Activated T-helper 17 cell treated with anti-CD3 and anti-CD28 coated beads, Interleukin-2, amount 50 U/mL, for 72 hours (primary cell): ENCODE measurements around the gene DHRS11. TPM values are rescaled to one million over a fixed set of nuclear protein-coding genes. Genes with fewer than 3 reads are reported as not detected.
A peak's percentile ranks its signal among the peaks of the same experiment; 100 is the strongest.

Experiments used
- ATAC-seq: fragments of 150-1000 bp; cut with Tn5 transposase; replicated peaks from 2 replicates; pipeline ENCODE4 v1.10.0; 2021; ENCODE audit warnings: mild to moderate bottlenecking, moderate library complexity
- H3K27ac Mint-ChIP-seq: one replicate; pipeline ENCODE4 v1.8.0; 2022; ENCODE audit warnings: mixed read lengths
- H3K27me3 Mint-ChIP-seq: one replicate; pipeline ENCODE4 v1.8.0; 2022; ENCODE audit warnings: mixed read lengths
- H3K36me3 Mint-ChIP-seq: one replicate; pipeline ENCODE4 v1.8.0; 2022; ENCODE audit warnings: low read depth, mild to moderate bottlenecking, mixed read lengths
- H3K4me1 Mint-ChIP-seq: one replicate; pipeline ENCODE4 v1.8.0; 2022; ENCODE audit warnings: mixed read lengths
- H3K4me3 Mint-ChIP-seq: one replicate; pipeline ENCODE4 v1.8.0; 2022; ENCODE audit warnings: mild to moderate bottlenecking, mixed read lengths
- H3K9me3 Mint-ChIP-seq: one replicate; pipeline ENCODE4 v1.8.0; 2022; ENCODE audit warnings: mixed read lengths
- total RNA-seq, 2 donors: library from RNA; stranded (reverse); gene quantifications; one replicate each; pipeline ENCODE4 v1.2.3, GENCODE V29; 2022

Gene DHRS11
- total RNA-seq, 2 donors from 2014 or later: 3.8 to 6.4 TPM

DNA sequence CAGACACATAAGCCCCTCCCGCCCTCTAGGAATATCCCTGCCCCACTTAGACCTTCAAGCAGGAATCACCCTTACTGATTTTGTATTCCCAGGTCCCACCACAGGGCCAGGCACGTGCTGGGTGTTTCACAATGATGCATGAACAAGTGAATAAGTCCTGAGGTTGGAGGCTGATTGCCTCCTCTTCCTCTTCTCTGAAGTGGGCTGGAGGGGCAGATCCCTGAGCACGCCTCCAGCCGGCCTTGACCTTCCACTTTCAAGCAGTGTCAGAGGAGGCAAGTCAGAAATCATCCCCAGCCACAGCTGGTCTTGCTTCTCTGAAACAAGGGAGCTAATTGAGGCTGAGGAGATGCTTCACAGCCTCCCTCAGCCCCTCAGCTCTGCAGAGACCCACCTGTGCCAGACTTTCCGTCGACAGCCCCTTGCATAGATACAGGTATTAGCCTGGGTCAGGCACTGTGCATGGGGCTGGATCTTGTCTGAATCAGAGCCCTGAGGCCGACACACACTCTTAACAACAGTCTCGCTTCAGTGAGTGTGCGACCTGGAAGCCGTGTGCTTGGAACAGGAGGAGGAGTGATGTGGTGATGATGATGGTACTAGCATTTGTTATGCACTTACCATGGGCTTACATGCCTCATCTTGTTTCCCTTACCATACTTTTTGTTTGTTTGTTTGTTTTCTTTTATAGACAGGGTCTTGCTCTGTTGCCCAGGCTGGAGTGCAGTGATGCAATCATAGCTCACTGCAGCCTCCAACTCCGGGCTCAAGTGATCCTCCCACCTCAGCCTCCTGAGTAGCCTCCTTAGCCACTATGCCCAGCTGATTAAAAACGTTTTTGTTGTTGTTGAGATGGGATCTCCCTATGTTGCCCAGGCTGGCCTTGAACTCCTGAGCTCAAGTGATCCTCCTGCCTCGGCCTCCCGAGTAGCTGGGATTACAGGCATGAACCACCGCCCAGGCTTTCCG is 24.7 kb downstream of the DHRS11 start:
- H3K36me3 Mint-ChIP-seq: no peaks in the 10 kb centered on the region
- H3K4me1 Mint-ChIP-seq: no peaks in the 10 kb centered on the region
- no peaks in the 10 kb centered on the region for H3K9me3 Mint-ChIP-seq
- H3K27me3 Mint-ChIP-seq: no peaks in the 10 kb centered on the region
- no peak overlapping the region for H3K27ac Mint-ChIP-seq
- no peak for ATAC-seq
- no peak overlapping the region for H3K4me3 Mint-ChIP-seq

DNA sequence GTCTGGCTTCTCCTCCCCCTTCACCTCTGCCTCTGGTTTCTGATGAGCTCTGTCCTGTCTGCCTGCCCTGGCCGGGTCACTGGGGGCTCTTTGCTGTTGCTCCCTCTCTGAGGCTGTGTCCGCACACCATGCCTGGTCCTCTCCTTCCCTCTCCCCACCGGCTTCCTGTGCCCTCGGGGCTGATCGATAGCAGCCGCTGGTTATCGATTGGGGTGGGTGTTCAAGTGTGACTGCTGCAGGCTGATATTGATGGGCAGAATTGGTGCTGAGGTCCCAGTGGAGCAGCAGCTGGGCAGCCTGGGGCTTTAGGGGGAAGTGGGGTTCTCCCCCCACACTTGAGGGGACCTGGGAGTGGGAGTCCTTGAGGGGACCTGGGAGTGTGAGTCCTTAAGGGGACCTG is 26.1 kb downstream of the DHRS11 start:
- H3K36me3 Mint-ChIP-seq: no peaks in the 10 kb centered on the region
- no peaks in the 10 kb centered on the region for H3K9me3 Mint-ChIP-seq
- H3K27me3 Mint-ChIP-seq: no peaks in the 10 kb centered on the region
- H3K4me1 Mint-ChIP-seq: no peaks in the 10 kb centered on the region
- no peak for ATAC-seq
- no peak overlapping the region for H3K27ac Mint-ChIP-seq
- H3K4me3 Mint-ChIP-seq: no peak overlapping the region

DNA sequence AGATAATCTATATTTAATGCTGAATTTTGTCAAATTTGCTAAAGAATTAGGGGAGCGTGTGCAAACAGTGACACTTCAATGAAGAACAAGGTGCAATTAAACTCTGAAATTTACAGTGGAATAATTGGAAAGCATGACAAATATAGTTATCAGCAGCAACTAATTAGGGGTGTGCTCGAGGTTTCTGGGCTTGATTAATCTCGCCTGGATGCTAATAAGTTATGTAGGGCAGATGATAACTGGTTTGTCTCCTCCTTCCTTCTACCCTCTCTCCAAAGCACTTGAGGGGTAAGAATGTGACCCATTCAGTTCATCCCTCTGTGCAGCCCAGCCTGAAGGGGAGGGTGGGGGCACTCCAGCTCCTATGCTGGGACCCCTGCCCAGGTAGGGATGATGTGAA is 31.6 kb downstream of the DHRS11 start:
- Mint-ChIP-seq H3K4me3 (no peak overlapping the region), H3K27ac (no peak overlapping the region), H3K27me3 (no peaks in the 10 kb centered on the region), H3K9me3 (no peaks in the 10 kb centered on the region), H3K36me3 (no peaks in the 10 kb centered on the region), H3K4me1 (no peaks in the 10 kb centered on the region)
- ATAC-seq: no peak

DNA sequence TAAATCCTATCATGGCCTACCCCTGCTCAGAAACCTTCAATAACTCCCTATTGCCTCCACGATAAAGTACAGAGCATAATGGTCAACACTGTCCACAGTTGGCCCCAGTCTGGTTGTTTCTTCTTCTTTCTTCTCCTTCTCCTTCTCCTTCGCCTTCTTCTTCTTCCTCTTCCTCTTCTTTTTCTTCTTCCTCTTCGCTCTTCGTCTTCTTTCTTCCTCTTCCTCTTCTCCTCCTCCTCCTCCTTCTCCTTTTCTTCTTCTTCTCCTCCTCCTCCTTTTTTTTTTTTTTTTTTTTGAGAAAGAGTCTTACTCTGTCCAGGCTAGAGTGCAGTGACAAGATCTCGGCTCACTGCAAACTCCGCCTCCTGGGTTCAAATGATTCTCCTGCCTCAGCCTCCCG is 33.5 kb downstream of the DHRS11 start:
- Mint-ChIP-seq H3K27ac (no peak overlapping the region), H3K9me3 (no peaks in the 10 kb centered on the region), H3K36me3 (no peaks in the 10 kb centered on the region), H3K27me3 (peaks cover 3% of the 10 kb centered on the region), H3K4me1 (no peaks in the 10 kb centered on the region), H3K4me3 (no peak overlapping the region)
- no peak for ATAC-seq

DNA sequence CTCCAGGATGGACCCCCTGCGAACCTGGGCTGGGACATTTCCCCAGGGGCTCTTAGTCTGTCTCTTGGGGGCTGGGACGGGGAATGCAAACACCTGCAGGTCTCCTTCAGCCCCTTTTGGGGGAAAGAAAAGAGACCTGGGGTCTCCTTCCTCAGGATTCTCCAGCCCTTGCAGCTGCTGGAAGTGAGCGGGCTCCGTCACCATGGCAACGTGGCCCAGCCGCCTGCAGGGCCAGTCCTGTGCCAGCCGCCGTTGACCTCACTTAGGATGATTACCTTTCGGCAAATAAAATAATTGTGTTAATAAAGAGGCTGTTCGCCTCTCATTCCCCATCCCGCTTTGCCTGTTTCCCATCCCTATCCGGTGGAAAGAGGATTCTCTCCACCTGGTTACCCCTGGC is 35.4 kb downstream of the DHRS11 start:
- H3K9me3 Mint-ChIP-seq: no peaks in the 10 kb centered on the region
- H3K4me3 Mint-ChIP-seq: no peak overlapping the region
- no peak overlapping the region for H3K27ac Mint-ChIP-seq

DNA sequence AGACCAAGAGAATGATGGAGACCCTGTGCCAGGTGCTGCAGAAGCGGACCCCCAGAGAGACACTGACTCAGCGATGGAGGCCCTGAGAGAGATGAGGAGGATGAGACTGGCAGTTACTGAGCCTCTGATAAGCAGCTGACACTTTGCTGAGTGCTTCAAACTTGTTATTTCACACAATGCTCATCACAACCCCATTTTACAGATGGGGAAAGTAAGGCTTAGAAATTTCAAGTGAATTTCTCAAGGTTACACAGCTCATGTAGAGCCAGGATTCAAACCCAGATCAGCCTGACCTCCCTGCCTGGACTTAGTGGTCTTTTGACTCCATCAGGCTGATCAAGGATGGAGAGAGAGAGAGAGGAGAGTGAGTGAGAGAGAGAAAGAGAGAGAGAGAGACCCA is 36.9 kb downstream of the DHRS11 start:
- no peak for ATAC-seq
- no peak overlapping the region for H3K27ac Mint-ChIP-seq
- H3K4me1 Mint-ChIP-seq: no peaks in the 10 kb centered on the region
- H3K36me3 Mint-ChIP-seq: no peaks in the 10 kb centered on the region
- H3K9me3 Mint-ChIP-seq: no peaks in the 10 kb centered on the region
- no peak overlapping the region for H3K4me3 Mint-ChIP-seq
- H3K27me3 Mint-ChIP-seq: peaks cover 20% of the 10 kb centered on the region

More for the DNA sequence above, 35.4 kb downstream of the DHRS11 start:
- Mint-ChIP-seq H3K4me1 (no peaks in the 10 kb centered on the region), H3K36me3 (no peaks in the 10 kb centered on the region), H3K27me3 (peaks cover 6% of the 10 kb centered on the region)
- no peak for ATAC-seq

DNA sequence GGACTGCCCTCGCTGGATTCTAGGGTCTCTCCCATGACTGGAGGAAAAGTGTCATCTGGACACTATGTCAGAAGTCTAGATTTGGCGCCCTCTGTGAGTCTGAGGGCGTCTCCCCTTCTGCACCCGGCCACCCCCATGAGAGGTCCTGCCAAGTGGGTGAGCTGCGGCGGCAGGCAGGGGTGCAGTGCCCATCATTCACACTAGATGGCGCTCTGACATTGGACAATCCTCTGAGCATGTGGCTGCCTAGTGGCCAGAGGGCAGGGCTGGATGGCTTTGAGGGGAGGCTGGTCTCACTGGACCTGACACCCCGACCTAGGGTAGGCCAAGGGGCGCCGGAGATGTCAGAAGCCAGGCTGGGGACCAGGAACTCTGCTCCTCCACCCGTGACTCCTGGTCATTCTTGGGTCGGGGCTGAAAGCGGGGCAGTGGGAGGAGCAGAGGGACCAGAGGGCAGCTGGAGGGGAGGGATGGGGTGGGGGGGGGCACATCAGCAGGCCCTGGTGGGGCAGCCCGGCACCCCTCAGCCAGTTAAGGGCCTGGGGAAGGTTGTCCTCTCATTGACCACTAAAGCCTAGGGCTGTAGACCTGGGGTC is 37.7 kb downstream of the DHRS11 start:
- H3K27me3 Mint-ChIP-seq: peaks cover 23% of the 10 kb centered on the region
- ATAC-seq: peak; percentile 90
- no peaks in the 10 kb centered on the region for H3K9me3 Mint-ChIP-seq
- H3K27ac Mint-ChIP-seq: no peak overlapping the region
- no peak overlapping the region for H3K4me3 Mint-ChIP-seq
- no peaks in the 10 kb centered on the region for H3K36me3 Mint-ChIP-seq
- H3K4me1 Mint-ChIP-seq: no peaks in the 10 kb centered on the region

DNA sequence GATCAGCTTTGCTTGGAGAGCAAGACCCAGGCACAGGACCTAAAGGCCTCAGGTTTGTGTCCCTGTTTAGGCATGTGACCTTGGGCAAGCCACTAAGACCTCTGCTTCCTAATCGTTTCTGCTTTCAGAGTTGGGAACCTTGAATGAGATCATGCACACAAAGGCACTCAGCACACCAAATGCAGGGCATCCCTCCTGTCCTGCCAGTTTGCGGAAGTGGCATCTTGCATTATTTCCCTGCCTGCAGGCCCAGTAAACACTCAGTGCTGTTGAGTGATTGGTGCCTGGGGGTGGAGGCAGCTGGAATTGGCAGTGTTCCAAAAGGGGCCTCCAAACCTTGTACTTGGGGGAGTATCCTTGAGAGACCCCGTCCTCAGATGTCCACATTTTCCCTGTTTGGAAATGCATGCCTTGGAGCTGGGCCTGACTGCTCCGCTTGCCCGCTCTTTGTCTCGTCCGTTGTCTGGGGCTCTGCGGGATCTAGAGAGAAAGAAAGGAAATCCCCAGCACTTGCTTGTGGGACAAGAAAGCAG is 38.4 kb downstream of the DHRS11 start:
- Mint-ChIP-seq H3K4me3 (no peak overlapping the region), H3K27ac (no peak overlapping the region)

DNA sequence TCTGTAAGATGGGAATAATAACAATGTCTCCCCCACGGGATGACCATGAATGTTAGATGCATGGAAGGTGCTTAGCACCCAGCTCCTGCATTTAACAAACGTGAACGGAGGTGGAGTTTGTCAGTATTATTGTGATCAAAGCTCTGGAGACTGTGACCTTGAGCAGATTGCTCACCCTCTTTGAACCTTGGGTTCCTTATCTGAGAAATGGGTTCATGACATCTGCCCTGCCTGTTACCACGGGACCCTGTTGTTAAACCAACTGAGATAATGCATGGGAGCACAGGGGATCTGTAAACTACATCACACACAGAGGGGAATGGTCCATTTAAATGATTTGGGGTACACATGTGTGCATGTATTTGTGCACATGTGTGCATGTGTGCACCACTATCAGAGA is 39.3 kb downstream of the DHRS11 start:
- Mint-ChIP-seq H3K4me3 (no peak overlapping the region), H3K9me3 (no peaks in the 10 kb centered on the region), H3K36me3 (no peaks in the 10 kb centered on the region), H3K4me1 (no peaks in the 10 kb centered on the region), H3K27ac (no peak overlapping the region), H3K27me3 (peaks cover 33% of the 10 kb centered on the region)
- ATAC-seq: no peak

More for the DNA sequence above, 38.4 kb downstream of the DHRS11 start:
- no peaks in the 10 kb centered on the region for H3K4me1 Mint-ChIP-seq
- ATAC-seq: no peak
- H3K27me3 Mint-ChIP-seq: peaks cover 28% of the 10 kb centered on the region
- H3K36me3 Mint-ChIP-seq: no peaks in the 10 kb centered on the region
- no peaks in the 10 kb centered on the region for H3K9me3 Mint-ChIP-seq

DNA sequence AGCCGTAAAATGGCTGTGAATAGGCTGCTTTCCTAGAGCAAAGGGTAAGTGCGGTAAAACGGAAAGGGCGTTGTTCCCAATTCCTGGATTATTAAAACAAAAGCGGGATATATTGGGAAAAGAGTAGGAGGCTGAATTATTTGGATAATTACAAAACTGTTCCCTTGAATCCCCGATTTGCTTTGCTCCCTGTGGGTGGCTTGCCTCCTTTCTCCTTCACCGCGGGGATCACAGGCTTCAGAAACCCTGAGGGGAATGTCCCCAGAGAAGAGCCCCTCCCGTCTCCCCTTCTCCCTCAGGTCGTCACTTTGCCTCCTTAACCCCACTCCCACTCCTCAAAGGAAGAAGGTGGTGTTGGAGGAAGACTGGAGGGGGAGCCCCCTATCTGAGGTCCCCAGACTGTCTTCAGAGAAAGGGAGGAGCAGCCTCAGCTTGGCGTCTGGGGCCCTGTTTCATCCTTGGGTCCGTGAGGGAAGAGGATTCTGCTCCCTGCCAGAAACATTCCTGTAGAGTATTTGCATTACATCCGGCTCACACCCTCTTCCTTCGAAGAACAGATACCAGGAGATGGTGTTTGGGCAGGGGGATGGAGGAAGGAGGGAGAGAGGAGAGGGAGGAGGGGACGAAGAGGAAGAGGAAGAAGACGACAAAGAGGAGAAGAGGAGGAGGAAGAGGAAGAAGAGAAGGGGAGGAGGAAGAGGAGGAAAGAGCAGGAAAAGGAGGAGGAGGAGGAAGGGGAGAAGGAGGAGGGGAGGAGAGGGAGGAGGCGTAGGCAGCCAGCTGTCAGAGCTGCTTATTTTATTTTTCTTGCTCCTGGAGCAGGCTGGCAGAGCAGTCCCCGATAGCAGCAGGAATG is 41.5 kb downstream of the DHRS11 start:
- Mint-ChIP-seq H3K27ac (no peak overlapping the region), H3K4me1 (no peaks in the 10 kb centered on the region), H3K27me3 (peaks cover 38% of the 10 kb centered on the region), H3K4me3 (no peak overlapping the region), H3K9me3 (no peaks in the 10 kb centered on the region), H3K36me3 (no peaks in the 10 kb centered on the region)
- ATAC-seq: no peak

DNA sequence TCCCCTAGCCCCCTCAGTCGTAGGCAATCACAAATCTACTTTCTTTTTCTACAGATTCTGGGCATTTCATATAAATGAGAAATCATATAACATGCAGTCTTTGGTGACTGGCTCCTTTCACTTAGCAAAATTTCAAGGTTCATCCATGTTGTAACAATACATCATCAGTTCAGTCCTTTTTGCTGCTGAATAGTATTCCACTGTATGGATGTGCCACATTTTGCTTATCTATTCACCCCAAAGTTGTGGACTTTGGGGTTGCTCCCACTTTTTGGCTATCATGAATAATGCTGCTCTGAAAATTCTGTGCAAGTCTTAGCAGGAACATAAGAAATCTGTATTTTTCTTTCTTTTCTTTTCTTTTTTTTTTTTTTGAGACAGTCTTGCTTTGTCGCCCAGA is 48.7 kb downstream of the DHRS11 start:
- H3K4me3 Mint-ChIP-seq: no peak overlapping the region
- H3K27ac Mint-ChIP-seq: no peak overlapping the region
- H3K9me3 Mint-ChIP-seq: no peaks in the 10 kb centered on the region
- no peaks in the 10 kb centered on the region for H3K36me3 Mint-ChIP-seq
- peaks cover 49% of the 10 kb centered on the region for H3K27me3 Mint-ChIP-seq
- peaks cover 10% of the 10 kb centered on the region for H3K4me1 Mint-ChIP-seq
- ATAC-seq: no peak

DNA sequence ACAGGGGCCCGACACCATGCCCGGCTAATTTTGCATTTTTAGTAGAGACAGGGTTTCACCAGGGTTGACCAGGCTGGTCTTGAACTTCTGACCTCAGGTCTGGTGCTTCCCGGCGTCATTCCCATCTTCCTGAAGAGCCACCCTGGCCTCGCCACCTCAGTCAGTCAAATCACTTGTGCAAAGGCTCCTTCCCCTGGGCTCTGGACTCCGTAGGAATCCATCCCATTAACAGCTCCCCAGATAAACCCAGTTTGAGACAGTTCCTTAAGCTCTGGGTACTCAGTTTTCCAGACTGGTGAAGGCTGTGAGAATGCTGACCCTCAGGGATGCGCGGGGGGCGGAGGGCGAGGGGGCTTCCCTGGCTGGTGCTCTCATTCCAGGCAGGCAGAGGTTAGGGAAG is 49.2 kb downstream of the DHRS11 start:
- H3K27ac Mint-ChIP-seq: no peak overlapping the region
- no peak overlapping the region for H3K4me3 Mint-ChIP-seq
- H3K4me1 Mint-ChIP-seq: peaks cover 10% of the 10 kb centered on the region
- ATAC-seq: no peak
- H3K36me3 Mint-ChIP-seq: no peaks in the 10 kb centered on the region
- peaks cover 50% of the 10 kb centered on the region for H3K27me3 Mint-ChIP-seq
- H3K9me3 Mint-ChIP-seq: no peaks in the 10 kb centered on the region

DNA sequence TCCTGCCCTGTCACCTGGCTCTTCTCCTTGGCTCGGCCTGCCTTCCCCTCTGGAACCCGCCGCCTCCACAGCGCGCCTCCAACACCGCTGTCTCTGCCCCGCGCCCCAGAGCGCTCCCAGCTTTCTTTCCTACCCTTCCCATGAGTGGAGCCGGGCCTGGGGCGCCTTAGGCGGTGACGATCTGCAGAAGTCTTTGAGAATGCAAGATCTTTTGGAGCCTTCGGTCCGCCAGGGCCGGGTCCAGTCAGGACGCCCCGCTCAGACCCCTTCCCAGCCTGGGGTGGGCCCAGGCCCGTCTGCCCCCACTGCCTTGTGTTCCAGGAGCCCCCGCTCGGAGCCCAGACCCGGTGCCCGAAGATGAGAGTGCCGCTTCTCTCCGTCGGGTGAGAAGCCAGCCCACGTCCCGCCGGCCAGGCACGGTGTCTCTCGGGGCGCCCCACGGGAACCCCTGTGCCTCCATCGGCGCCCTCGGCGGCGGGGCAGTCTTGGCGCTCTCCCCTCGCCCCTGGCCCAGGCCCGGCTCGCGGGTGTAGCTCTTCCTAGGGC is 49.7 kb downstream of the DHRS11 start:
- peaks cover 53% of the 10 kb centered on the region for H3K27me3 Mint-ChIP-seq
- H3K27ac Mint-ChIP-seq: no peak overlapping the region
- H3K4me3 Mint-ChIP-seq: peak overlapping the region; percentile 71
- ATAC-seq: no peak
- no peaks in the 10 kb centered on the region for H3K9me3 Mint-ChIP-seq
- H3K36me3 Mint-ChIP-seq: no peaks in the 10 kb centered on the region
- peaks cover 10% of the 10 kb centered on the region for H3K4me1 Mint-ChIP-seq
